Measurements from ENCODE around the gene KIF26B. TPM values are rescaled to one million over a fixed set of nuclear protein-coding genes. Genes with fewer than 3 reads are reported as not detected.

The KIF26B gene
- polyA plus RNA-seq, 3 donors = 29.8 to 33.7 (median 30.3) TPM

GRCh38 chr1:245409341-245410195, 254.8 kb downstream of the KIF26B start:
- no peak for DNase-seq (ENCODE audit: low read depth in 3 of 3, low spot score in 2 of 3)

DNA sequence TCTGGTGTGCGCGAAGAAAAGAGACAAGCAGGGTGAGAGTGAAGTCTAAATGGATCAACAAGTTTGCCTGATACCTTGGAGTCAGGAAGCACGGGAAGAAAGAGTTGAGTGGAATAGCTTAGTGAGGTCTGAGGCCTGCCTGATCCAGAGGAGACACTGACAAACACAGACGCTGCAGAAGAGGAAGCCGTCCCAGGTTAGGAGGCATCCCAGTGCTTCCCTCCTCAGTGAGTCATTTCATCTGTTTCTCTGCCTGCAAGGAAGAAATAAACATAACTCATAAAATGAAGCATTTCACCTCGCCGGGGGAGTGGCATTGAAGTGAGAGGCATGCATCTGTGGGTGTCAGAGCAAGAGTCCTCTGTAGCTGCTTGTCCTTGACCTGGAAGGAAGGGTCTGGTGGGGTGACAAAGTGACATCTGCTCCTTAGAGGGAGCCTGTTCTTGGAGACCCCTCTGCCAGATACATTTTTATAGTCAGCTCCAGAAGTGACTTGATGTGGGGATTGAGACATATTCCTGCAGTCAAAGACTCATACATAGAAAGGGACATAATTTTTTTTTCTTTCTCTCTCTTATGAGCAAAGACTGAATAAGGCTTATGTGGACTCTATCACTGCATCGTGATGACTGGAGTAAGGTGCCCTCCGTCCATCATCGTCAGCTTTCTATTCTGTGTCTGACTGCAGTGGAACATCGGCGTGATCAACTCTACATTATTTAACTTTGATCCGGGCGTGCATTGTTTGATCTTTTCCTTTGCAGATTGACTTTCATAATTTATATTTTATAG, 256.7 kb downstream of the KIF26B start:
- no peak for DNase-seq (ENCODE audit: low read depth in 3 of 3, low spot score in 2 of 3)

GRCh38 chr1:245412306-245412705, 257.5 kb downstream of the KIF26B start:
- no peak for DNase-seq (ENCODE audit: low read depth in 3 of 3, low spot score in 2 of 3)

DNA sequence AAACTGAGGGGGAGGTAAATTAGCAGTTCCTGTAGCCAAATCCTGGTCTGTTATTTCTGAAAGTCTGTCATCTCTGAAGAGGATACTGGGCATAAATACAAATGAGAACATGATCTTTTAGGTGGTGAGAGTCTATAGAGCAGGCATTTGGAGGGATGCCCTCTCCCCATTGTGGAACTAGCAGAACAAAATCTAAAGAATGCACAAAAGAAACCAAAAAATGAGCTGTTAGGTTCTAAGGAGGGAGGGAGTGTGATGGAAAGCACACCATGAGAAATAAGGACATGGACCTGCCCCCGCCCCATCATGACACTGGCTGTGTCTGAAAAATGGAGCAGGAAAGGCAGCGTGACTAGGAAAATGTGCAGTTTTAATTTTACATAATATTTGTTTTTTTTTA, 262.0 kb downstream of the KIF26B start:
- DNase-seq (ENCODE audit: low read depth in 3 of 3, low spot score in 2 of 3) = no peak

DNA sequence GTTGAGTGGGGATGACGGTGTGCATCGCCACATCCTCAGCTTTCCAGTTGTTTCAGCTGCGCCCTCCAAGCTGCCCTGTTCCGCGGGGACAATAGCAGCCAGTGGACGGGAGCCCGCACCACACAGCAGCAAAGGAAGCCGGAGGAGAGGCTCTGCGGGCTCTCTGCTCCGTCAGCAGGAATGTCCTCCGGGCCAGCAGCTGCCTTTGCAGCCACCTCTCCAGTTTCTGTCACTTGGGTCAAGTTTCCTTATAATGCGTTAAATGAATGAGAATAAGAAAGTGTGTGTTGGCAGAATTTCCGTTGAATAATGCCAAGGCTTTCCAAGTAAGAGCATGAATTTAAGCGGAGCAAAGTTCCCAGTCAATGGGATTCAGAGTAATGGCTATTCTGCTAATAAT, 263.3 kb downstream of the KIF26B start:
- no peak for DNase-seq (ENCODE audit: low read depth in 3 of 3, low spot score in 2 of 3)

- DNase-seq (ENCODE audit: low read depth in 3 of 3, low spot score in 2 of 3) = no peak
Observed at GRCh38 chr1:245419461-245419978, 264.7 kb downstream of the KIF26B start.

- DNase-seq (ENCODE audit: low read depth in 3 of 3, low spot score in 2 of 3) = no peak
Observed at GRCh38 chr1:245419989-245420388, 265.2 kb downstream of the KIF26B start.

GRCh38 chr1:245420926-245421325, 266.1 kb downstream of the KIF26B start:
- DNase-seq (ENCODE audit: low read depth in 3 of 3, low spot score in 2 of 3) = no peak

GRCh38 chr1:245428681-245429080, 273.9 kb downstream of the KIF26B start:
- no peak for DNase-seq (ENCODE audit: low read depth in 3 of 3, low spot score in 2 of 3)

- DNase-seq (ENCODE audit: low read depth in 3 of 3, low spot score in 2 of 3) = no peak
Observed at GRCh38 chr1:245431706-245432105, 276.9 kb downstream of the KIF26B start.

- no peak for DNase-seq (ENCODE audit: low read depth in 3 of 3, low spot score in 2 of 3)
Observed at GRCh38 chr1:245432228-245432875, 277.6 kb downstream of the KIF26B start.

GRCh38 chr1:245433561-245433960, 278.8 kb downstream of the KIF26B start:
- DNase-seq (ENCODE audit: low read depth in 3 of 3, low spot score in 2 of 3) = no peak

GRCh38 chr1:245434280-245434679, 279.5 kb downstream of the KIF26B start:
- DNase-seq (ENCODE audit: low read depth in 3 of 3, low spot score in 2 of 3) = no peak

DNA sequence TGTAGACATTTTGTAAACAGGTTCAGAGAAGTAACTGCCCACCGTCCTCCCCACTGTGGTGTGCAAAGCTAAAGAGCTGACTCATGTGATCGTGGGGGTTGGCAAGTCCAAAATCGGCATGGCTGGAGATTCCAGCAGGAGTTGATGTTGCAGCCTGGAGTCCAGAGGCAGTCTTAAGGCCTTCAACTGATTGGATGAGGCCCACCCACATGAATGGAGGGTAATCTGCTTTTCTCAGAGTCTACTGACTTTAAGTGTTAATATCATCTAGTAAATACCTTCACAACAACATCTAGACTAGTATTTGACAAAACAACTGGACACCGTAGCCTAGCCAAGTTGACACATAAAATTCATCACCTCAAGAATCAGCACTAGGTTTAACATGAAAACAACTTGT, 281.6 kb downstream of the KIF26B start:
- DNase-seq (ENCODE audit: low read depth in 3 of 3, low spot score in 2 of 3) = no peak

- DNase-seq (ENCODE audit: low read depth in 3 of 3, low spot score in 2 of 3) = no peak
Observed at GRCh38 chr1:245437369-245438062, 282.7 kb downstream of the KIF26B start.

GRCh38 chr1:245440922-245441321, 286.1 kb downstream of the KIF26B start:
- no peak for DNase-seq (ENCODE audit: low read depth in 3 of 3, low spot score in 2 of 3)

DNA sequence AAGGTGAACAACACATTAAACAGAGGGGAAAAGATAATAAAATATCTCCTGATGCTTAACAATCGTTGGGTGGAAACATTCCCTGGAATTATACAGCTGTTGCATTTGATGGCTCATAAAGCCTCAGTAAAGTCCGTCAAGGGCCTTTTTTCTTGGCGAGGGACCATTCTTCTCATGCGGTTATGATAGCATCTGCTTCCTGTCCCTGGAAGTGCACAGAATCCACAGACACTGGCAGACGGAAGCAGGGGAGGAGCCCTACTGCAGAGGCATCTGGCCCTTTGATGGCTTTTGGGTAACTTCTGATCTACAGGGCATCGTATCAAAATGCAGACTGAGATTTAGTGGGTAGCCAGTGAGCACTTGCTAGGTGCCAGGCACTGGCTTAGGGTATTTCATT, 286.9 kb downstream of the KIF26B start:
- no peak for DNase-seq (ENCODE audit: low read depth in 3 of 3, low spot score in 2 of 3)

DNA sequence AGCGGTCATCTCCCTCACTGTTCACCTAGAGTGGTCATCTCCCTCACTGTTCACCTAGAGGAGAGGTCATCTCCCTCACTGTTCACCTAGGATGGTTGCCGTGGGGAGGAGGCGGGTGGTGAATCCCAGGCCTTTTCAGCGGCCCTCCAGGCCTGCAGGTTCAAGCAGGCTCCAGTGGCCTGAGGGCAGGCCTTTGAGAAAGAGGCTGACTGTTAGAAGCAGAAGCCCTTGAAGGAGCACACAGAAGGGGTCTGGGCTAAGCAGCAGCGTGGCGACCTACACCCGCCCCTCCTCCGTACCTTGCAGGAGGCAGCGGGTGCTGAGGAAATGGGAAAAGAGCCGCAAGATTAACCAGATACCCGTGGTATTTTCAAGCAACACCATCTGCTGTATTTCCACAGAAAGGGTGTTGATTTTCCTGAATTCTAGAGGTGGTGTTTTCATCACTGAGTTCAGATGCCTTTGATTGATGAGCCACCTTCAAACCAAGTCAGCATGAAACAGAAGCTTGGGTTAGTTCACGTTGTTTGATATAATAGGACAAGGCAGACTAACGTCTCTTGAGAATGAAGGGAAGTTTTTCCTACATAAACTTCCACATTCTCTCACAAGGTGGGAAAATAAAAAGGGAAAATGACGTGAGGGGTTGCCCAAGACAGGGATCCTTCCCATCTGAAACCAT, 289.5 kb downstream of the KIF26B start:
- DNase-seq (ENCODE audit: low read depth in 3 of 3, low spot score in 2 of 3) = no peak

DNA sequence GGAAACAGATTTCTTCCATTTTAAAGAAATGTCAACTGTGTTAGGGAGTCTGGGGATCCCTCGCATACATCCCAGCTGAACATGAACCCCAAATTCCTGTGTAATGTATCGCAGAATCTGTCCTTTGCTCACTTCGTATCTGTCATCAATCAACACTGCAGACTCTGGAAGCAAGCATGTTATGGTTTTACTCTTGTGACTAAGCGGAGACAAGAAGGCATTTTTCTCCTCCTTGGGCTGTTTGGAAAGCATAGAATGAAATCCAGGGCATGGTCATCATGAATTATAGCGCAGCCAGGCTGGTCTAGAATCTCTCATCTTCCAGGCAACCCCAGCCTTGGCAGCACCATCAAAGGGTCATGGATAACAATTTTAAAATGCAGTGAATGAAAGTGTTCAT, 290.2 kb downstream of the KIF26B start:
- no peak for DNase-seq (ENCODE audit: low read depth in 3 of 3, low spot score in 2 of 3)

DNA sequence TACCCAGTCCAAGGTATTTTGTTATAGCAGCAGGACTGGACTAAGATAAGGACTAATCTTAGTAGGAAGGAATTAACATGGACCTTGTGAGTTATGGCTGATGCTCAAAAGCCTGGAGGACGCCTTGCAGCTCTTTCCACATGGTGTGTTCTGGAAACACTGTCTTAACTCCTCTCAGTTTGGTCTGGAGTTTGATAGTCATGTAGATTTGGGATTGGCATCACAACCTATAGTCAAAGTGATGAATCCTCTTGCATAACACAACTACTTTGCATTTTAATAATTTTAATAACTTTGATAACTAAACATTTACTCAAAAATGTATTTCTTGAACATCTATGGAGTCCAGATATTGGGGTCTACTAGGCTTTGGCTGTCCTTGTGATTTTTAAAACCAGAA, 293.7 kb downstream of the KIF26B start:
- no peak for DNase-seq (ENCODE audit: low read depth in 3 of 3, low spot score in 2 of 3)
